GM23338 (cell line): ENCODE data around the gene SETX. TPM values are rescaled to one million over a fixed set of nuclear protein-coding genes. Genes with fewer than 3 reads are reported as not detected.

Experiments
- ATAC-seq: fragments of 200-7000 bp; cut with Tn5 transposase; 3 replicates; pipeline ENCODE4 v1.9.1; 2020
- DNase-seq: peaks from one replicate; pipeline ENCODE4 v3.0.0-alpha.2; 2015; ENCODE audit warnings: low spot score
- H2AFZ ChIP-seq: fragments of 200-600 bp; sonication (generic); 2 replicates; pipeline ENCODE4 v1.8.0; 2016; ENCODE audit warnings: antibody characterized with exemption, mild to moderate bottlenecking, moderate library complexity
- H3F3A ChIP-seq: fragments of 200-600 bp; sonication (generic); replicated peaks from 2 replicates; pipeline ENCODE4 v1.8.0; 2017; ENCODE audit warnings: antibody characterized with exemption, mixed run types, low read depth
- H3K27ac ChIP-seq: fragments of 200-600 bp; sonication (generic); 2 replicates; pipeline ENCODE4 v1.6.1; 2016; ENCODE audit warnings: low read depth
- H3K27me3 ChIP-seq: fragments of 200-600 bp; sonication (generic); 2 replicates; pipeline ENCODE4 v1.8.0; 2016; ENCODE audit warnings: mild to moderate bottlenecking, mixed run types, moderate library complexity; ENCODE audit not compliant: insufficient read depth
- H3K36me3 ChIP-seq: fragments of 200-600 bp; sonication (generic); 2 replicates; pipeline ENCODE4 v1.8.0; 2016; ENCODE audit warnings: mild to moderate bottlenecking; ENCODE audit not compliant: insufficient read depth
- H3K4me1 ChIP-seq: fragments of 200-600 bp; sonication (generic); 2 replicates; pipeline ENCODE4 v1.8.0; 2016; ENCODE audit warnings: mild to moderate bottlenecking, moderate library complexity; ENCODE audit not compliant: insufficient read depth
- H3K4me2 ChIP-seq: fragments of 200-600 bp; sonication (generic); 2 replicates; pipeline ENCODE4 v1.7.1; 2017; ENCODE audit warnings: mixed run types
- H3K4me3 ChIP-seq: fragments of 200-600 bp; sonication (generic); 2 replicates; pipeline ENCODE4 v1.6.1; 2016; ENCODE audit warnings: mixed run types
- H3K79me2 ChIP-seq: fragments of 200-600 bp; sonication (generic); replicated peaks from 2 replicates; pipeline ENCODE4 v1.8.0; 2017; ENCODE audit warnings: mild to moderate bottlenecking; ENCODE audit not compliant: insufficient read depth
- H3K9me2 ChIP-seq: fragments of 200-600 bp; sonication (generic); 2 replicates; pipeline ENCODE4 v1.8.0; 2017; ENCODE audit not compliant: insufficient read depth
- H4K20me1 ChIP-seq: fragments of 200-600 bp; sonication (generic); replicated peaks from 2 replicates; pipeline ENCODE4 v1.8.0; 2017; ENCODE audit warnings: mild to moderate bottlenecking; ENCODE audit not compliant: insufficient read depth
- H3K27ac Mint-ChIP-seq: 2 replicates; pipeline ENCODE4 v1.8.0; 2020; ENCODE audit warnings: inconsistent platforms, mild to moderate bottlenecking, moderate library complexity, mixed read lengths
- H3K27me3 Mint-ChIP-seq: 3 replicates; pipeline ENCODE4 v1.8.0; 2022; ENCODE audit warnings: low read depth, mild to moderate bottlenecking, moderate library complexity, mixed read lengths, inconsistent platforms; ENCODE audit not compliant: insufficient read depth, poor library complexity
- H3K36me3 Mint-ChIP-seq: 3 replicates; pipeline ENCODE4 v1.8.0; 2021; ENCODE audit warnings: low read depth, mild to moderate bottlenecking, inconsistent platforms, moderate library complexity, mixed read lengths
- H3K4me1 Mint-ChIP-seq: 3 replicates; pipeline ENCODE4 v1.8.0; 2020; ENCODE audit warnings: mild to moderate bottlenecking, inconsistent platforms, mixed read lengths
- H3K4me3 Mint-ChIP-seq: 3 replicates; pipeline ENCODE4 v1.8.0; 2021; ENCODE audit warnings: moderate library complexity, mild to moderate bottlenecking, inconsistent platforms, mixed read lengths
- H3K9me3 Mint-ChIP-seq: 3 replicates; pipeline ENCODE4 v1.8.0; 2020; ENCODE audit warnings: moderate library complexity, mild to moderate bottlenecking, inconsistent platforms, mixed read lengths
- EZH2phosphoT487 ChIP-seq: fragments of 200-600 bp; sonication (generic); IDR thresholded peaks from one replicate; pipeline ENCODE4 v1.8.1; 2018; ENCODE audit warnings: antibody characterized with exemption; ENCODE audit not compliant: unreplicated experiment
- JUNB ChIP-seq: IDR thresholded peaks from one replicate; pipeline ENCODE4 v1.6.1; 2016; ENCODE audit warnings: antibody characterized with exemption; ENCODE audit not compliant: unreplicated experiment
- REST ChIP-seq: IDR thresholded peaks from one replicate; pipeline ENCODE4 v1.6.1; 2018; ENCODE audit warnings: antibody characterized with exemption; ENCODE audit not compliant: unreplicated experiment
- STAT1 ChIP-seq: IDR thresholded peaks from one replicate; pipeline ENCODE4 v1.6.1; 2016; ENCODE audit warnings: antibody characterized with exemption; ENCODE audit not compliant: unreplicated experiment
- ZNF331 ChIP-seq: fragments of 250-450 bp; sonication (Bioruptor Pico); IDR thresholded peaks from 2 replicates; pipeline ENCODE4 v1.5.0; 2020; ENCODE audit warnings: low read depth, mild to moderate bottlenecking, moderate library complexity
- ZNF462 ChIP-seq: fragments of 250-450 bp; sonication (Bioruptor Pico); IDR thresholded peaks from 2 replicates; pipeline ENCODE4 v1.5.0; 2020; ENCODE audit warnings: mild to moderate bottlenecking, moderate library complexity
- polyA plus RNA-seq: library from polyadenylated mRNA; unstranded; fragments of >200 nt; fragmentation: Nextera tagmentation; extraction: Ambion mirVana; gene quantifications from 2 replicates; pipeline ENCODE4 v1.2.1, GENCODE V29; 2016
- total RNA-seq: library from RNA; depleted of rRNA; stranded (reverse); fragments of >200 nt; shearing (Covaris generic); gene quantifications from 2 replicates; pipeline ENCODE4 v1.2.3, GENCODE V29; 2014

The SETX gene
- total and polyA plus RNA-seq, 2 experiments from 2014 or later: 17.5 to 49.9 TPM

- Mint-ChIP-seq H3K27me3 (peaks cover 17% of the 10 kb centered on the region), H3K4me3 (no peak overlapping the region), H3K9me3 (no peaks in the 10 kb centered on the region), H3K27ac (no peak overlapping the region), H3K36me3 (no peaks in the 10 kb centered on the region), H3K4me1 (peaks cover 6% of the 10 kb centered on the region; the same call in 2 of the 3 replicates)
- DNase-seq (no peak), ATAC-seq (no peak)
- Histone ChIP-seq H3K36me3 (no peaks in the 10 kb centered on the region), H4K20me1 (no peaks in the 10 kb centered on the region), H3K4me3 (no peak overlapping the region), H3K27me3 (no peaks in the 10 kb centered on the region), H3K4me1 (no peaks in the 10 kb centered on the region), H2AFZ (no peak overlapping the region), H3F3A (0 out of 2 replicates have a peak, but pooled peaks cover 4% of the 10 kb centered on the region), H3K79me2 (no peaks in the 10 kb centered on the region), H3K9me2 (no peaks in the 10 kb centered on the region), H3K27ac (no peak overlapping the region), H3K4me2 (no peak overlapping the region)
- TF ChIP-seq STAT1 (no peak), ZNF331 (no peak), REST (no peak), EZH2phosphoT487 (no peak), JUNB (no peak), ZNF462 (CRISPR knock-in tag) (no peak)
Measured at GRCh38 chr9:132233138-132233537, 121.6 kb downstream of the SETX start.
